GM19025 (cell line): Measurements from ENCODE around the gene PANK4.
"Not testable (repeated sequence)": the region's sequence is repeated elsewhere in the genome, so short reads cannot be mapped to it uniquely, and the experiment has no call there.

Source experiments
- ATAC-seq: cut with Tn5 transposase; IDR thresholded peaks from one replicate; pipeline ENCODE4 v1.9.1; 2021; ENCODE audit warnings: mild to moderate bottlenecking, low read depth, moderate library complexity; ENCODE audit not compliant: unreplicated experiment

The PANK4 gene

DNA sequence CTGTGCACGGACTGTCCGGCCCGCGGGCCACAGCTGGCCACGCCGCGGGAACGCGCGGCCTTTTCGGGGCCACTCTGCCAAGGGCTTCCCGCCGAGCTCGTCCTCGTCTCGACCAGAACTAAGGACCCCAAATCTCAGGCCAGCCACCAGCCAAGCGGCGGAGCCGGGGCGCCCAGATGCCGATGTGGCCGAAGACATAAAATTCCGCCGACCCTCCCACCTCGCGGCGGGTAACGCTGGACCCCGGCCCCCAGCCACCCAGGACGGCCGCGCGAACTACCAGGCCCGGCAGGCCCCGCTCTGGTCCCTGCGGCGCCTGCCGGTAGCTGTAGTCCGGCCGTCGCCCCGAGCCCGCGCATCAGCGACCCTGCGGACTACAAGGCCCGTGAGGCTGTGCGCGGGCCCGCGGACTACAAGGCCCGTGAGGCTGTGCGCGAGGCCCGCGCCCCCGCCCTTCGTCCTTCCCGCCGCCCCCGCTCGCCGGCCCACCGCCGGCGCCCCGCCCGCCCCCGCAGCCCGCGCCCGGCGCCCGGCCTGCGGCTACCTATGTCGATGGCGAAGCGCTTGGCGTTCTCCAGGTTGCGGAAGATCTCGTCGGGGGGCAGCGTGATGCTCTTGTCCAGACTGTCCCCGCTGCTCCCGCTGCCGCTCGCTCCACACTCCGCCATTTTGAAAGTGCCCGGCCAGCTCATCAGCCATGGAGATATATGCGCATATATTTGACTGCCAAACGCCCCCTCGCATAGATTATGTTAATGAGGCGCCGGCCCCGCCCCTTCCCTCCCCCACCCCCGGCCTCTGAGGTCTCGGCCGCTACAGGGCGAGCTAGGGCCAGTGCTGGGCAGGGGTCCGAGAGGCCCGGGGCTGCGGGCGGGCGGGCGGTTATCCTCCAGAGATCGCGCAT, at the start of gene PANK4:
PANK4 (minus strand) TSS at position 677 of the 904 bp plus-strand sequence; CDS start at position 668, 9 bp downstream.
- ATAC-seq: peak; percentile 77

DNA sequence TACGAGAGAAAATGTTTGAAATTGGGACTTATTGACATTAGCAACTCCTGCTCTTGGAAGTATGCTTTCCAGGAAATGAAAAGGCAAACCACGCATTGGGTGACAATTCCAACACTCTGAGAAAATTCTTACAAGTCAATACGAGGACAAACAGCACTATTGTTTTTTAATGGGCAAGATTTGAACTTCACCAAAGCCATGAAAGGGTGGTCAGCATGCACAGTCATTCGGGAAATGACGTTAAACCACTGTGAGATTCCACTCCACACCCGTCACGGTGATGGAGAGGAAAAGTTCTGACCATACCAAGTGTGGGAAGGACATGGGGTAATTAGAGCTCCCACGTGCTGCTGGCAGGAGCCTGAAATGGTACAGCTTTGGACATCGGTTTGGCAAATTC, 48.0 kb upstream of the PANK4 start:
- ATAC-seq: no peak

DNA sequence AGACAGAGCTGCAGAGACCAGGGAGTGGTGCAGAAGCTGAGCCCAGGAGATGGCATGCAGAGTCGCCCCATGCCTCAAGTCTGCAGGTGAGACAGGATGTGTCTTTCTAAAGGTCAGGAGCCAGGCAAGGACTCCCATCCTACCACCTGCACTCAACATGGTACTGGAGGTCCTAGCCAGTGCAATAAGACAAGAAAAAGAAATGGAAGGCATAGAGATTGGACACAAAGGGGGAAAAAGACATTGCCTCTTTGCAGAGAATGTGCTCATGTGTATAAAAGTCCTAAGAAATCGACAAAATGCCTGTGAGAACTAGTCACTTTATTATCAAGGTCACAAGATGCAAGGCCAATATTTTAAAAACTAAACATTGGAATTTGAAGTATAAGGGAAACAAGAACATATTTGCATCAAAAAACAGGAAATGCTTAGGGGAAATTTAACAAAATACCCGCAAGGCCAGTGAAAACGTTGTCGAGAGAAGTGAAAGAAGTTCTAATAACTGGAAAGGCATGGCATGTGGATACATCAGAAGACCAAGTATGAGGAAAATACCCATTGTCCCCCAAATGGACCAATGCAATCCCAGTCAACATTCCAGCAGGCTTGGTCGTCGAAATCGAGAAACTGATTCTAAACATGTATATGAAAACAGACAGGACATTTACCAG, 47.0 kb upstream of the PANK4 start:
- ATAC-seq: no peak

DNA sequence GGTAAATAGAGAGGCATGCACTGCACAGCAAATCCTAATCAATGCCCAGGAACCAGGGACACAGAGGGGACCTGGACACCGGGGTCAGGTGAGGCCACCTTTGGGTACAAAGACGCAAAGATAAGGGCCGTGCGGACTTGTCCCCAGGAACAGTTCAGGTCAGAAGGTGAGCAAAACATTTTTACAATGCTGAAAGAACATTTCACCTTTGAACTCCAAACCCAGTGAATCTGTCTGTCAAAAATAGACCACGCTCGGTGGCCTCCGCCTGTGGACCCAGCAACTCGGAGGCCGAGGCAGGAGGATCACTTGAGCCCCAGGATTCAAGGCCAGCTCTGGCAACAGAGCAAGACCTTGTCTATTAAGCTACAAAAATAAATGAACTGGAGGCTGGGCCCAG, 45.0 kb upstream of the PANK4 start:
- no peak for ATAC-seq

DNA sequence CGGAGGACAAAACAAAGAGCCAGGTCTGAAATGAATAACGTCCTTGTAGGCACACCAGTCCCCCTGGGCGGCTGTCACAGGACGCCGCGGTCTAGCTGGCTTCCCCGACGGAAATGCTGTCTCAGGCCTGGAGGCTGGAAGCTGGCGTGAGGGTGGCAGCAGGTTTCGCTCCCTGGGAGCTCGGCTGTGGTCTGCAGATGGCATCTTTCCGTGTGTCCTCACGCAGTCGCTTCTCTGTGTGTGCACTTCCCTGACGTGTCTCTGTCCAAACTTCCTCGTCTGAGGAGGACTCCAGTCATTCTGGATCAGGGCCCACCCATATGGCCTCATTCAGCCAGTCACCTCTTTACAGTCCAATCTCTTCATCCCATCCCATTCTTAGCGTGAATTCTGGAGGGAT, 43.9 kb upstream of the PANK4 start:
- no peak for ATAC-seq

DNA sequence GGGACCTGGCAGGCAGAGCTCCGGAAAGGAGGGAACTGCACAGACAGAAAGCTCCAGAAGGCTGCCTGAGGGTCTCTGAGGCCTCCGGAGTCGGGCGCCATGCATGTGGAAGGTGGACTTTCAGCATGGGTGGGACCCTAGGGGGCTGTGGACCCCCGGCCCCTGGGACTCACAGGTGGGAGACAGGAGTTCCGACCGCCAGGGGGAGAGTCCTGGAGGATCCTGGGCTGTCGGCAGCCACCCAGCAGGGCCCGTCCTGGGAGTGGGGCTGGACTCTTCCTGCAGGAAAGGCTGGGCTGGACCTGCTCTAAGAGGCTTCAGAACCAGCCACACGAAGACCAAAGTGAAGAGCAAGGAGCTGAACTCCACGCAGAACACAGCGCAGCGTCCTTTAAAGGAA, 43.3 kb upstream of the PANK4 start:
- ATAC-seq: not testable (repeated sequence)

DNA sequence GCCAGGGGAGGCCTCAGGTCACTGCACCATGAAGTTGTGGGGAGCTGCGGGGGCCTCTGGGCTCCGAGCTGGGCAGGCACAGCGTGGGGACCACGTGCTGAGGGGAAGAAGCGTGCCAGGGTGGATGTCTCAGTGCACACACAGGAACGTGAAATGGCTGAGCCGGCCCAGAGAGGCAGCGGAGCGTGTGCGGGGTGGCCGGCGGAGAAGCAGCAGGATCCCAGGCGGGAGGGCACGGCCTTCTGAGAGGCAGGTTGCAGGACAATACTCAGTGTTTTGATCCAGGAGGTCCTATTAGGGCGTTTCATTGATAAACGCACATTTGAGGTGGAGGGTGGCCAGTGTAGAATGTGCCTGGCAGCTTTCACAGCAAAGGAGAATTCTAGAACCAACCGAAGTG, 42.7 kb upstream of the PANK4 start:
- no peak for ATAC-seq

DNA sequence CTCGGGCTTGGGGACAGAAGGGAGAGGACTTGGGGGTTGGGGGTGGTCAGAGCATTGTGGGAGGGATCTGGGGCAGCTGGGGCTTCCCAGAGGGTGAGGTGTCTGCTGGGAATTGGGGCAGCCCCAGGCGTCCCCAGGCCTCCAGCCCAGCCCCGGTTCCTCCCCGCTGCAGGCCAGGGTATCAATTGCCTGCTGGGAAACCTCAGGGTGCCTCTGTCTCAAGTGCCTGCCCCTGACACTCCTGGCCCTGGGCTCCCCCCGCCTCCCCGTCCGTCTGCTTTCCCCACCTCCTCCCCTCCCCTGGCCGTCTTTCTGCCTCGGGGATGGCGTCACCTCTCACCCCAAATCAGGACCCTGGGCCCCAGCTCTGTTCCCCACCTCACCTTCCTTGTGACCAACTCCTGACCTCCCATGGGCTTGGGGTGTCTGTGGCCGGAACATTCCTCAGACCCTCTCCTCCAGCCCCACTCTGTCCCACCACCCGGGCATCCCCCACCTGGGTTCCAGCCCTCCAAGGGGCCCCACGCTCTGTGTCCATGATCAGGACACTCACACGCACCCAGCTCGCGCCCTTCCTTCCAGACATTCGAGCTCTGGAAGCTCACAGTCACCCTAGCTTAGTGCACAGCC, 41.9 kb upstream of the PANK4 start:
- ATAC-seq: not testable (repeated sequence)

DNA sequence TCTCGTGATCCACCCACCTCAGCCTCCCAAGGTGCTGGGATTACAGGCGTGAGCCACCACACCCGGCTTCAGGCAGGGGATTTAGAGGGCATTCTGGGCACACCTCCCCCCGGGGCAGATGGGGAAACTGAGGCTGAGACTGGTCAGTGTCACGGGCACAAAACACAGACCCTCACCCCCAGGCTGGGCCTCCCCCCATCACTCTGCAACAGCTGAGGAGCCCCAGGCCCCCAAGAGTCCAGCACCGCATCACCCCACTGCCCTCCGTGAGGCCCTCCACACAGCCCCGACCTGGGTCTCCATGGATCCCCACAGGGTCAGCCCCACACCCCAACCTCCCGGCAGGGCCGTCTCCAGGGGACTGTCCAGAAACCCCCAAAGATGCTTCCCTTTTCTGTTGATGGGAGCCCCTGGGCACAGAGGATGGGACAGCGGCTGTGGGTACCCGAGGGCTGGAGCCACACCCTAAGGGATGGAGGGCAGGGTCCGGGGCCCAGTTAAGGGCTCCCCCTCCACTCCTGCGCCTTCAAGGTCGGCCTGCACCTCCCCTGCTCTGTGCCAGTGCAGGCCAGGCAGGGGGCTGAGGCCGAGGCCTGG, 40.8 kb upstream of the PANK4 start:
- ATAC-seq: no peak

DNA sequence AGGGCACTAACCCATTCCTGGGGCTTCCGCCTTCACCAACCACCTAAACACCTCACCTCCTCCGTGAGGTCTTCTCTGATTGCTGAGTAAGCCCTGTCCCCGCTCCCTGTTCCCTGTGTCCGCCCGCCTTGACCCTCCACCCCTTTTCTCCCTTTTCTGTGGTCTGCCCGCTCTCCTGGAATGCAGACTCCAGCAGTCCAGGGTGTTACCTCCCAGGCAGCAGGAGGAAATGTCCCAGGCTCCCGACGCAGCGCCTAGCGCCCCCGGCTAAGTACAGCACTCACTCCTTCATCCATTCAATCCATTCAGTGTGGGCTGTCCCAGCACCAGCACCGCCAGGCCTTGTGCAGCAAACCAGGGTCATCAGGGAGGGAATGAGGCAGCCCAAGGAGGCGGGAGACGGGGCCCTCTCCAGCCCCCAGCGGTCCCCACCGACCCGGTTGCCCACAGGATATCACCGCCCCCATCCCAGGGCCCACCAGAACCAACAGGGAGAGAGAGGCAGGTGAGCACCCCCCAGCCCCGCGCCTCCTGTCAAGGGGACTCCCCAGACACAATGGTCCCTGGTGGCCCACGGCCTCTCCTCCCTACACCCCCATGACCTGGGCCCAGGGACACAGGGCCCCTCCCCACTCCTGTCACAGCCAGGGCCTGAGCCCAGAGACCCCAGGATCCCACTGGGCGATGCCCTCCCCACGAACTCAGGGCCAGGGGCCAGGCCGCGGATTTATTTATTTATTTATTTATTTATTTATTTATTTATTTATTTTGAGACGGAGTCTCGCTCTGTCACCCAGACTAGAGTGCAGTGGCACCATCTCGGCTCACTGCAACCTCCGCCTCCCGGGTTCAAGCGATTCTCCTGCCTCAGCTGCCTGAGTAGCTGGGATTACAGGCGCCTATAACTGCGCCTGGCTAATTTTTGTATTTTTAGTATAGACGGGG, 40.0 kb upstream of the PANK4 start:
- no peak for ATAC-seq

DNA sequence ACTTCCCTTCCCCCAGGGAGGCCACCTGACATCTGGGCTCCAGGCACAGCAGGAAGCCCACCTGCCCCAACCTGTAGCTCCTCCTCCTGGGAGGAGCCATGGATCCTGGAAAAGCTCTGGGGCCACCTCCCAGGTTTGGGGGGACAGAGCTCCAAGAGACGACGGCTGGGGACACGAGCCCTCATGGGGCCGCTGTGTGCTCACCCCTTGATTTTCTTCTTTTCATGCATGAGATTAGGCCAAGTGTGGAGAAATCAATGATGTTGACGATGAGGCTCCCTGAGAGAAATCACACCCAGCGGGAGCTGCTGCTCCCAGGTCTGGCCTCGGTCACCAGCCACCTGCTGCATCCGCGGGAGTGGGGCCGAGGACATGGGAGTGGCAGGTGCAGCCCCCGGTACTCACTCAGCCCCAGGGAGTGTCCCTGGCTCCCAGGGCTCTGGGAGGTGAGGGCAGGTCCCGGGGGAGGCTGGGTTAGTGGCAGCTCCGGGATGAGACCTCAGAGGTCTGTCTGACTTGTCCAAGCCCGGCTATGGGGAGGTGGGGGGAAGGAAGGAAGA, 38.5 kb upstream of the PANK4 start:
- ATAC-seq: no peak

DNA sequence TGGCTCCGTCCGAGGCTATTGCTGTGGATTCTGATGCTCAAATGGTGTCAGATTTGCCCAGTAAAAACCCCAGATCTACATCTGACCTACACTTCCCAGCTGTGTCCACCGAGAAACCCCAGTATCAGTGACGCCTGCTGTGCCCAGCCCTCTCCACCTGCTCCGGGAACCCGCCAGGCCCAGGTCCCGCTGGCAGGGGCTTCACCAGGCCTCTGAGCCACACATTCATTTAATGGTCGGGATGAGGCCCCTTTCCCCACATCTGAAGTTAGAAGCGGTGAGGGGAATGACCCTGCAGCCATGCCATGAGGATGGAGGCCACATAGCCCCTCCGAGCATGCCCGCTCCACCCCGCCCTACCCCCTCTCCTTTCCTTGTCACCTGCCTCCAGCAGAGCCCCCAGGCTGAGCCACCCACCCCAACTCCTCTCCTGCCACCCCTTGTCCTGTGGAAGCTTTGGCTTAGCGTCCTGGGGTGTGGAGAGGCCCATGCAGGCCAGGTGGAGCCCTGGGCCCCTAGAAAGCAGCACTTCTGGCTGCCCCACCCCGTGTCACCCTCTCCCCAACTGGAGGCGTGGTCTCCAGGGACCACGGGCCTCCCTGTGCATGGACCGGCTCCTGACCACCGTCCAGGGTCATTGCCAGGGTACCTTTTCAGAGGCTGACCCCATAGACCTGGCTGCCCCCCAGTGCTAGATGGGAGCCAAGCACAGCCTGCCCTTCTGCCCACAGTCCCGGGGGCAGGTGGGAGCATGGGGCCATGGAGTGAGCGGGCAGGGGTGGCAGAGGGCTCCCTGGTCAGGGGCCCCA, 37.8 kb upstream of the PANK4 start:
- ATAC-seq: no peak

DNA sequence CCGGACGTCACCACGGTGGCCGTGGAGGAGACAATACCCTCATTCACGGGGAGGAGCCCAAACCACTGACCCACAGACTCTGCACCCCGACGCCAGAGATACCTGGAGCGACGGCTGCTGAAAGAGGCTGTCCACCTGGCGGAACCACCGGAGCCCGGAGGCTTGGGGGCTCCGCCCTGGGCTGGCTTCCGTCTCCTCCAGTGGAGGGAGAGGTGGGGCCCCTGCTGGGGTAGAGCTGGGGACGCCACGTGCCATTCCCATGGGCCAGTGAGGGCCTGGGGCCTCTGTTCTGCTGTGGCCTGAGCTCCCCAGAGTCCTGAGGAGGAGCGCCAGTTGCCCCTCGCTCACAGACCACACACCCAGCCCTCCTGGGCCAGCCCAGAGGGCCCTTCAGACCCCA, 36.8 kb upstream of the PANK4 start:
- ATAC-seq: no peak

DNA sequence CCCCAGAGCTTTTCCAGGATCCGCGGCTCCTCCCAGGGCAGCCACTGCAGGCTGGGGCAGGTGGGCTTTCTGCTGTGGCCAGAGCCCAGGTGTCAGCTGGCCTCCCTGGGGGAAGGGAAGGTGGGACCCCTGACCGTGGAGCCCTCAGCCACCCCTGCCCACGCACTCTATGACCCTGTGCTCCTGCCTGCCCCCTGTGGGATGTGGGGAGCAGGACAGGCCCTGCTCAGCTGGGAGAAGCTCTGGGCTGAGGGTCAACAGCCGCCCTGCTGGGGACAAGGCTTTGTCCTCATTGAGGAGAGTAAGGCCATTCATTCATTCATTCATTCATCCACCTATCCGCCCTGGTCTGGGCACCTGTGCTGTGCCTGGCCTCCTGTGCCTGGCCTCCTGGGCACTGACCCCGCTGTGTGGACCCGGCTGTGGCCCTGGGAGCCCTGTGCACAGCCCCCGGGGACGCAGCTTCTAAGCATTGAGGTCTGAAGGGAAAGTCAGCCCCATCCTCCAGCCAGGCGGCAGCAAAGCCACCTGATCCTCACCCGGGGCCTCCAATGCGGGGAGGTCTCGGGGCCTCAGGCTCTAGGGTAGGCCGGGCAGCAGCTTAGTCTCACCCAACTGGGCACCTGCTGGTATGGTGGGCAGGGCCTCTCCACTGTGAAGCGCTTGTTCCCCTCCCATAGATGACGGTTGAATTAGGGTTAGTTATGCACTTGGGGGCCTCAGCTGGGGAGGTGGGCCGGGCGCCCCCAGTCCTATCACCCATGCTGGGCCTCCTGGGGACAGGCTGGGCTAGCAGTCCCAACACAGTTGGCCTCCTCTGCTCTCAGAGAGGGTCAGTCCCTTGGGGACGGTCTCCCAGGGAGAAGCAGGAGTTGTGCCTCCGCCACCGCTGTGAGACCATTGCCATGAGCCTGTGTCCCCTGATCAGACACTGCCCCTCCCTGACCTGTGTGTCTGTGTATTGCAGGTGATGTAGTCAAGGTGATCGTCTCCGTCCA, 35.8 kb upstream of the PANK4 start:
- ATAC-seq: no peak

DNA sequence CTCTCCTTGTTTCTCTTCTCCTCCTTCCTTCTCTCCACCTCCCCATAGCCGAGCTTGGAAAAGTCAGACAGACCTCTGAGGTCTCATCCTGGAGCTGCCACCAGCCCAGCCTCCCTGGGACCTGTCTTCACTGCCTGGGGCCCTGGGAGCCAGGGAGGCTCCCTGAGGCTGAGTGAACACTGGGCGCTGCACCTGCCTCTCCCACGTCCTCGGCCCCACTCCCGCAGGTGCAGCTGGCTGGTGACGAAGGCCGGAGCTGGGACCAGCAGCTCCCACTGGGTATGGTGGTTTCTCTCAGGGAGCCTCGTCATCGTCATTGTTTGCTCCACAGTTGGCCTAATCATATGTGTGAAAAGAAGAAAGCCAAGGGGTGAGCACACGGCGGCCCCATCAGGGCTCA, 35.0 kb upstream of the PANK4 start:
- no peak for ATAC-seq

DNA sequence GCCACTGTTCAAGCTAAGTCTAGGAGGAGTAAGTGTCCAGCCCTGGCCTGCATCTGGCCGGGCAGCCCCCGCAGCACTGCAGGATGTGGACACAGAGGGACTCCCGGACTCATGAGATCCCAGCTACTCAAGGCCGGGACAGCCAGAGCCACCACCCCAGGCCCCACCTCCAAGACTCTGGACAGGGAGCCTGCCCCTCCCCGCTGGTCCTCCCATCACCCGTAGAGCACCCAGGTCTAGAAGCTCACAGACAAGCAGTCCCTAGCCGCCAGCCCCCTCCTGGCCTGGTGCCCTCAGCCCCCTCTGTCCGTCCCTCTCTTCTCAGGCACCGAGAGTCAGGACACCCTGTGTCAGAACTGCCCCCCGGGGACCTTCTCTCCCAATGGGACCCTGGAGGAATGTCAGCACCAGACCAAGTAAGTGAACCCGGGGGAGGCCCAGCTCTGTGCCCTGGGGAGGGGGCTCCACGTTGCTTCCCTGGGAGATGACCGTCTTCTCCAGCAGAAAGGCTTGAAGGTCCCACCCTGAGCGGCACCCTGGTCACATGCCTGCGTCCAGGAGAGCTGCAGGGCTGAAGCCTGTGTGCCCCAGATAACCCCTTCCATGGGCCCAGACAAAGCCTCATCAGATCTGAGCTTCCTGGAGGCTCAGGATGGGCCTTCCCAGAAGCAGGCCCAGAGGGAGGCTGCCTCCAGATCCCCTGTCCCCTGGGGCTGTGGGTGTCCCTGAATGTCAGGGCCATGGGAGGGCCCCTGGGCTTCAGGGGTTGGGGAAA, 34.1 kb upstream of the PANK4 start:
- no peak for ATAC-seq
